D721Med (cell line): ENCODE measurements around the gene PLXND1.

Experiments used
- DNase-seq: peaks from one replicate; pipeline ENCODE4 v3.0.0; 2011; ENCODE audit warnings: low spot score; ENCODE audit not compliant: insufficient read length
- FAIRE-seq: peaks from 2 replicates; lab custom pipeline; 2011; peaks lifted over from hg19 to GRCh38; lab: Jason Lieb, UNC
- CTCF ChIP-seq: IDR thresholded peaks from 2 replicates; pipeline ENCODE4 v1.5.1; 2012; ENCODE audit warnings: mild to moderate bottlenecking, control low read depth; ENCODE audit not compliant: insufficient read depth; ENCODE audit errors: missing control alignments

Gene PLXND1

DNA sequence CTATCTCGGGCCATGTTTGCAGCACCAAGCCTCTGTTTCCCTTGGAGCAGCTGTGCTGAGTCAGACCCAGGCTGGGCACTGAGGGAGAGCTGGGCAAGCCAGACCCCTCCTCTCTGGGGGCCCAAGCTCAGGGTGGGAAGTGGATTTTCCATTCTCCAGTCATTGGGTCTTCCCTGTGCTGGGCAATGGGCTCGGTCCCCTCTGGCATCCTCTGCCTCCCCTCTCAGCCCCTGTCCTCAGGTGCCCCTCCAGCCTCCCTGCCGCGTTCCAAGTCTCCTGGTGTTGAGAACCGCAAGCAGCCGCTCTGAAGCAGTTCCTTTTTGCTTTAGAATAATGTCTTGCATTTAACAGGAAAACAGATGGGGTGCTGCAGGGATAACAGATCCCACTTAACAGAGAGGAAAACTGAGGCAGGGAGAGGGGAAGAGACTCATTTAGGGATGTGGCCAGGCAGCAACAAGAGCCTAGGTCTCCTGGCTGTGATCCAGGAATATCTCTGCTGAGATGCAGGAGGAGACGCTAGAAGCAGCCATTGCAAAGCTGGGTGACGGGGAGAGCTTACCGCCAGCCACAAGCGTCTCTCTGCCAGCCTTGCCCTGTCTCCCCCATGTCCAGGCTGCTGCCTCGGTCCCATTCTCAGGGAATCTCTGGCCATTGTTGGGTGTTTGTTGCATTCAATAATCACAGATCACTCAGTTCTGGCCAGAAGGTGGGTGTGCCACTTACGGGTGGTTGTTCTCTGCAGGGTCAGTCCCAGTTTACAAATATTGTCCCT, 76.9 kb downstream of the PLXND1 start:
- FAIRE-seq (no peak), DNase-seq (no peak)
- no peak for TF ChIP-seq CTCF

- FAIRE-seq = no peak
- no peak for DNase-seq
- no peak for TF ChIP-seq CTCF
Measured at GRCh38 chr3:129528589-129529100, 77.8 kb downstream of the PLXND1 start, which contains the start of gene RHO. RHO (plus strand) TSS chr3:129528639; CDS start chr3:129528734, 95 bp downstream.

DNA sequence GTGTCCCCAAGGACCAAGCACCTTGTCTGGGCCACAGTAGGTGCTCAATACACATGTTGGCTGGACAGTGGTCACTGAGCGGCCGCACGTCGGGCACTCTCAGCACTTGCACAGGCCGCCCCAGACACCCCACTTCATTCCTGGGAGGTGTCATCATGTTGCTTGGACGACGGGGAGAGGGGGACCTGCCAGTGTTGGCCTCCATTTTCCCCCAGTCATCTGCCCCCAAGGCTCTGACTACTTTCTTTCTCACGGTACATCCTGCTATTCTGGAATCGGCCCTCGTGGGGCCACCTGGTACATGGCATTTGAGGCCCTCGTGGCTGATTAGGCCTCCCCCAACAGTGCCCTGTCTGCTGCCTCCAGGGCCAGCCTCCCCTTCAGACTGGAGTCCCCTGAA, 79.2 kb downstream of the PLXND1 start:
- no peak for DNase-seq
- no peak for FAIRE-seq
- no peak for TF ChIP-seq CTCF

DNA sequence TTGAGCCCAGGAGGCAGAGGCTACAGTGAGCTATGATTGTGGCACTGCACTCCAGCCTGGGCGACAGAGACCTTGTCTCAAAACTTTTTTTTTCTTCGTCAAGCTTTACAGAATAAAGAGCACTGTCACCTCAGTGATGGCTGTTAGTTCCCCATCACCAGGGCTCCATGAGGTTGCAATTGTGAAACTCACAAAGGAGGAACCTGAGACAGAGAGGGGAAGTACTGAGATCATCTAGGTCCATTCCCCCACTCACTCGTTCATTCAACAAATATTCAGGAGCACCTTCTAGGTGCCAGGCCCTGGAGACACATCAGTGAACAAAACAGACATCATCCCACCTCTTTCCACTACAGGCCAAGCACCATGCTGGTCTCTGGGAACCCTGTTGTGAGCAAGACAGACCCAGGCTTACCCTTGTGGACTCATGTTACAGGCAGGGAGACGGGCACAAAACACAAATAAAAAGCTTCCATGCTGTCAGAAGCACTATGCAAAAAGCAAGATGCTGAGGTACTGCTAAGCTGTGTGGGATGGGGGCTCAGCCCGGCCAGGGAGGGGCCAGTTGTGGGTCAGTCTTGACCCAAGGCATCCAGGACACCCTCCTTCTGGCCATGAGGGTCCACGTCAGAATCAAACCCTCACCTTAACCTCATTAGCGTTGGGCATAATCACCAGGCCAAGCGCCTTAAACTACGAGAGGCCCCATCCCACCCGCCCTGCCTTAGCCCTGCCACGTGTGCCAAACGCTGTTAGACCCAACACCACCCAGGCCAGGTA, 80.2 kb downstream of the PLXND1 start:
- DNase-seq (no peak), FAIRE-seq (no peak)
- TF ChIP-seq CTCF = no peak

DNA sequence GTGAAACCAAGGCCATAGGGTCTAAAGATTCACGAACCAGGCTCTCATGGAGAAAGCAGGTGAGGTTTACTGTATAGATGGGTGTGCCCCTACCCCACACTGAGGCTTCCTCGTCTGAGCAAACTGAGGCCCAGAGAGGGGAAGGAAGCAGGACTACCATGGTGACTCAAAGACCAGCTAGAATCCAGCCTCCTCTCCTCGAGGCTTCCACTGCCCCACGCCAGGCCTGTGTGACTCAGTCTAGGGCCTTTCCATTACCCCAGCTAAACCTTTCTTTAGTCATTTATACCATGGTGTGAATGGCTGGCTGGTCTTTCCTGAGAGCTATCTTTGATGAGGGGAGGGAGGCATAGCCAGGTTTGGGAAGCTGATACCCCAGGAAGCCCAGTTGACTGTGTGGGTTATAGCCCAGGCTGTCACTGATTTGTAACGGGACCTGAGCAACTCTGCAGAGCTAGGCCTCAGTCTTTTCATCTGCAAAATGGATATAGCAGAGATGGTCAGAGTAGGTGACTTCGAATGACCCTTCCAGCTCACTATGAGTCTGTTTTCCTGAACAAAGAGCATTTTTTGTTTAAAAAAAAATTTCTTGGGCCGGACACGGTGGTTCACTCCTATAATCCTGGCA, 81.0 kb downstream of the PLXND1 start:
- FAIRE-seq (no peak), DNase-seq (no peak)
- TF ChIP-seq CTCF = no peak

- DNase-seq (no peak), FAIRE-seq (no peak)
- no peak for TF ChIP-seq CTCF
Measured at GRCh38 chr3:129524081-129524480, 82.4 kb downstream of the PLXND1 start.
